ENCODE data around the gene HIGD1C. TPM values are rescaled to one million over a fixed set of nuclear protein-coding genes. Genes with fewer than 3 reads are reported as not detected.

Gene HIGD1C
- total and polyA plus RNA-seq, 2 of the 8 experiments (the other 6 are each of a cell fraction or from before 2014, with no cell fraction given) = not detected

DNA sequence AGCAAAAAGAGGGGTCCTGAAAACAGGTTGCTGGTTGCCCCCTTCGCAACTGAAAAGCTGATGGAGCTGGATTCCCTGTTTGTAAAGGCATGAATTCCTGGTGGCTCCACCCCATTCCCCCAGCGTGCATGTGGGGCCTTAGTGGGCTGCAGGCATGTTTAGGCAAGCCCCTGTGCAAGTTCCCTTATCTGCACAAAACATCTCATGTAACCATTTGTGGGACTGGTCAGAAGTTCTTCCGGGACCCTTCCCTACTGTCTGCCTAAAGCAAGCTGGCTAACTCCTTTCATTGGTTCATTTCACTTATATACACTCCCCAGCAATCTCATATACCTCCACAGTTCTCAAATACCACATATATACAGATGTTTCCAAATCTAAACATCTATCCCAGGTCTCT lies 24.0 kb upstream of the HIGD1C start (continued):
- TF ChIP-seq SP4 (IDR thresholded peaks at IDR 0.05; ENCODE audit: low read length) (no peak), RXRA (IDR thresholded peaks at IDR 0.05; ENCODE audit: insufficient read depth, low read depth, low read length) (no peak)

Data from H1 (cell line).